ENCODE results near the gene RNF220.
"Not testable (repeated sequence)": the region's sequence is repeated elsewhere in the genome, so short reads cannot be mapped to it uniquely, and the experiment has no call there.

Gene RNF220

GRCh38 chr1:44554706-44555105 lies 149.7 kb downstream of the RNF220 start:
- DNase-seq: no peak

GRCh38 chr1:44557778-44558177 lies 152.7 kb downstream of the RNF220 start:
- DNase-seq: no peak

GRCh38 chr1:44558883-44559282 lies 153.8 kb downstream of the RNF220 start:
- DNase-seq: no peak

- DNase-seq: no peak
Observed at GRCh38 chr1:44559330-44559729, 154.3 kb downstream of the RNF220 start.

GRCh38 chr1:44559913-44560312 lies 154.9 kb downstream of the RNF220 start:
- no peak for DNase-seq

- not testable (repeated sequence) for DNase-seq
Observed at GRCh38 chr1:44560696-44561095, 155.6 kb downstream of the RNF220 start.

GRCh38 chr1:44565259-44565750 lies 160.2 kb downstream of the RNF220 start:
- DNase-seq: no peak

- no peak for DNase-seq
Observed at GRCh38 chr1:44565833-44566232, 160.8 kb downstream of the RNF220 start.

- no peak for DNase-seq
Observed at GRCh38 chr1:44566281-44567046, 161.4 kb downstream of the RNF220 start.

- no peak for DNase-seq
Observed at GRCh38 chr1:44568128-44568900, 163.3 kb downstream of the RNF220 start.

GRCh38 chr1:44569491-44569890 lies 164.4 kb downstream of the RNF220 start:
- DNase-seq: no peak

GRCh38 chr1:44571712-44572571 lies 166.9 kb downstream of the RNF220 start:
- DNase-seq: no peak

- DNase-seq: no peak
Observed at GRCh38 chr1:44572572-44572879, 167.5 kb downstream of the RNF220 start.

GRCh38 chr1:44575396-44575795 lies 170.3 kb downstream of the RNF220 start:
- no peak for DNase-seq

- DNase-seq: no peak
Observed at GRCh38 chr1:44576456-44577150, 171.5 kb downstream of the RNF220 start.

- DNase-seq: no peak
Observed at GRCh38 chr1:44581205-44581604, 176.2 kb downstream of the RNF220 start.

- DNase-seq: no peak
Observed at GRCh38 chr1:44584167-44584566, 179.1 kb downstream of the RNF220 start.

GRCh38 chr1:44585315-44585920 lies 180.4 kb downstream of the RNF220 start:
- DNase-seq: no peak

- no peak for DNase-seq
Observed at GRCh38 chr1:44587796-44588460, 182.9 kb downstream of the RNF220 start.

- DNase-seq: no peak
Observed at GRCh38 chr1:44588551-44589210, 183.6 kb downstream of the RNF220 start.

GRCh38 chr1:44590475-44590874 lies 185.4 kb downstream of the RNF220 start:
- DNase-seq: no peak
